Endothelial cell of umbilical vein (primary cell): ENCODE data around the gene LRRN4.

Experiments
- CTCF ChIP-seq, 2 donors: IDR thresholded peaks; 1 replicate in 1 of 2; 2 replicates in 1 of 2; pipeline ENCODE4 v1.5.1; 2011; ENCODE audit warnings: low read length in 2 of 2, mild to moderate bottlenecking in 2 of 2, moderate library complexity in 2 of 2, control low read depth in 1 of 2, inconsistent platforms in 1 of 2, low read depth in 1 of 2; ENCODE audit not compliant: insufficient read depth in 1 of 2; ENCODE audit errors: extremely low read depth in 1 of 2
- EZH2 ChIP-seq: IDR thresholded peaks from 2 replicates; pipeline ENCODE4 v1.6.1; 2012; ENCODE audit warnings: borderline replicate concordance, low read depth, mild to moderate bottlenecking, moderate library complexity, low read length, inconsistent platforms; ENCODE audit not compliant: severe bottlenecking
- GATA2 ChIP-seq: IDR thresholded peaks from 2 replicates; pipeline ENCODE4 v1.7.0; 2011; ENCODE audit warnings: low read depth, mild to moderate bottlenecking, moderate library complexity, mixed read lengths, low read length; ENCODE audit not compliant: insufficient read length, insufficient read depth
- MAX ChIP-seq: IDR thresholded peaks from 2 replicates; pipeline ENCODE4 v1.6.1; 2011; ENCODE audit not compliant: insufficient read depth, insufficient read length
- MYC ChIP-seq: IDR thresholded peaks from one replicate; pipeline ENCODE4 v1.6.1; 2011; ENCODE audit warnings: mild to moderate bottlenecking, low read depth, low read length

GRCh38 chr20:6100246-6100645, 46.4 kb upstream of the LRRN4 start:
- TF ChIP-seq MAX, result no peak
- TF ChIP-seq GATA2, result no peak
- no peak for TF ChIP-seq CTCF (IDR thresholded peaks at IDR 0.05; ENCODE audit: extremely low read depth in 1 of 2, insufficient read depth in 1 of 2, low read depth in 1 of 2, low read length in 2 of 2)
- TF ChIP-seq EZH2, result no peak
- no peak for TF ChIP-seq MYC
